Activated T-helper 1 cell treated with anti-CD3 and anti-CD28 coated beads, Interleukin-12 subunit alpha, Interleukin-12 subunit beta, Interleukin-2, Interleukin-4 antibody, amounts not matched to agents 30 ng/mL and 10 ng/mL and 1 ng/mL, durations not matched to agents 14 hours and 24 hours and 36 hours (primary cell): ENCODE results near the gene INIP. TPM values are rescaled to one million over a fixed set of nuclear protein-coding genes. Genes with fewer than 3 reads are reported as not detected.

Source experiments
- DNase-seq: peaks from one replicate; pipeline ENCODE4 v3.0.0; 2021; ENCODE audit warnings: low spot score
- H3K27ac Mint-ChIP-seq: one replicate; pipeline ENCODE4 v1.8.0; 2021; ENCODE audit warnings: mild to moderate bottlenecking, mixed read lengths
- H3K27me3 Mint-ChIP-seq: one replicate; pipeline ENCODE4 v1.8.0; 2022; ENCODE audit warnings: mild to moderate bottlenecking, moderate library complexity, mixed read lengths; ENCODE audit not compliant: insufficient read depth
- H3K36me3 Mint-ChIP-seq: one replicate; pipeline ENCODE4 v1.8.0; 2021; ENCODE audit warnings: low read depth, mixed read lengths
- H3K4me1 Mint-ChIP-seq: one replicate; pipeline ENCODE4 v1.8.0; 2021; ENCODE audit warnings: low read depth, mixed read lengths
- H3K4me3 Mint-ChIP-seq: one replicate; pipeline ENCODE4 v1.8.0; 2021; ENCODE audit warnings: mild to moderate bottlenecking, moderate library complexity, mixed read lengths
- H3K9me3 Mint-ChIP-seq: one replicate; pipeline ENCODE4 v1.8.0; 2021; ENCODE audit warnings: mixed read lengths
- intact Hi-C: fragments of 100-400 bp; cut with micrococcal nuclease; formaldehyde crosslinking; loops from one replicate; pipeline ENCODE4 v1.15.1; 2024
- total RNA-seq: library from RNA; stranded (reverse); gene quantifications from 2 replicates; pipeline ENCODE4 v1.2.3, GENCODE V29; 2022

INIP gene
- total RNA-seq, 1 donor from 2014 or later = 38.3 TPM

GRCh38 chr9:112753725-112754124, 35.8 kb upstream of the INIP start:
- no peak for DNase-seq
- Mint-ChIP-seq H3K9me3 (no peaks in the 10 kb centered on the region), H3K36me3 (peaks cover 13% of the 10 kb centered on the region), H3K4me1 (peaks cover 78% of the 10 kb centered on the region), H3K27ac (peak overlapping the region; percentile 8), H3K27me3 (peaks cover 5% of the 10 kb centered on the region), H3K4me3 (peak overlapping the region; percentile 20)
- intact Hi-C loops = loop anchor here (1.0 to 5.0 kb wide), 7 partner anchors 18 to 857 kb away; partner anchors contain the start of genes INIP and UGCG

- H3K4me3 Mint-ChIP-seq = peak overlapping the region; percentile 24
- H3K27me3 Mint-ChIP-seq = peaks cover 5% of the 10 kb centered on the region
- peaks cover 11% of the 10 kb centered on the region for H3K36me3 Mint-ChIP-seq
- no peak for DNase-seq
- H3K4me1 Mint-ChIP-seq = peaks cover 81% of the 10 kb centered on the region
- no peaks in the 10 kb centered on the region for H3K9me3 Mint-ChIP-seq
- intact Hi-C loops = loop anchor here (5.0 kb wide), 3 partner anchors 40 to 835 kb away; no protein-coding TSS in a partner anchor
- no peak overlapping the region for H3K27ac Mint-ChIP-seq
These were observed 34.6 kb upstream of the INIP start for GRCh38 chr9:112752334-112753125.

- intact Hi-C loops = loop anchor here (1.0 to 5.0 kb wide), 6 partner anchors 41 to 834 kb away; partner anchors contain the start of gene KIAA1958
- peak overlapping the region; percentile 53 for H3K27ac Mint-ChIP-seq
These were observed 33.3 kb upstream of the INIP start for GRCh38 chr9:112751056-112751795.

GRCh38 chr9:112750764-112751055, 32.8 kb upstream of the INIP start:
- intact Hi-C loops = loop anchor here (1.0 to 5.0 kb wide), 9 partner anchors 32 to 833 kb away; partner anchors contain the start of genes INIP and KIAA1958
- peaks cover 11% of the 10 kb centered on the region for H3K36me3 Mint-ChIP-seq
- H3K27ac Mint-ChIP-seq = no peak overlapping the region
- H3K9me3 Mint-ChIP-seq = no peaks in the 10 kb centered on the region
- no peak for DNase-seq
- no peak overlapping the region for H3K4me3 Mint-ChIP-seq
- H3K27me3 Mint-ChIP-seq = peaks cover 5% of the 10 kb centered on the region
- H3K4me1 Mint-ChIP-seq = peaks cover 72% of the 10 kb centered on the region

More at GRCh38 chr9:112751056-112751795, 33.3 kb upstream of the INIP start:
- Mint-ChIP-seq H3K36me3 (peaks cover 11% of the 10 kb centered on the region), H3K9me3 (no peaks in the 10 kb centered on the region), H3K4me1 (peaks cover 77% of the 10 kb centered on the region), H3K4me3 (peak overlapping the region; percentile 82), H3K27me3 (peaks cover 5% of the 10 kb centered on the region)
- peak; percentile 19 for DNase-seq

GRCh38 chr9:112750016-112750763, 32.3 kb upstream of the INIP start, which contains the start of gene SNX30:
SNX30 (plus strand) TSS chr9:112750760; CDS start chr9:112751002, 242 bp downstream.
- Mint-ChIP-seq H3K27ac (peak within 1 kb of the TSS; percentile 88), H3K4me1 (peaks cover 66% of the 10 kb centered on the region), H3K4me3 (peak within 1 kb of the TSS; percentile 86), H3K9me3 (no peaks in the 10 kb centered on the region), H3K27me3 (peaks cover 5% of the 10 kb centered on the region), H3K36me3 (peaks cover 10% of the 10 kb centered on the region)
- intact Hi-C loops = loop anchor here (1.0 to 5.0 kb wide), 8 partner anchors 32 to 833 kb away; partner anchors contain the start of genes INIP and KIAA1958
- peak; percentile 78 for DNase-seq

- no peak overlapping the region for H3K4me3 Mint-ChIP-seq
- peaks cover 43% of the 10 kb centered on the region for H3K4me1 Mint-ChIP-seq
- H3K9me3 Mint-ChIP-seq = no peaks in the 10 kb centered on the region
- DNase-seq = no peak
- intact Hi-C loops = no loop called here
- H3K36me3 Mint-ChIP-seq = peaks cover 6% of the 10 kb centered on the region
- peaks cover 1% of the 10 kb centered on the region for H3K27me3 Mint-ChIP-seq
- no peak overlapping the region for H3K27ac Mint-ChIP-seq
These were observed 29.2 kb upstream of the INIP start for GRCh38 chr9:112747094-112747493.

GRCh38 chr9:112744177-112744576, 26.3 kb upstream of the INIP start:
- intact Hi-C loops = no loop called here
- H3K9me3 Mint-ChIP-seq = no peaks in the 10 kb centered on the region
- peaks cover 33% of the 10 kb centered on the region for H3K4me1 Mint-ChIP-seq
- no peaks in the 10 kb centered on the region for H3K36me3 Mint-ChIP-seq
- no peaks in the 10 kb centered on the region for H3K27me3 Mint-ChIP-seq
- no peak overlapping the region for H3K27ac Mint-ChIP-seq
- H3K4me3 Mint-ChIP-seq = no peak overlapping the region
- DNase-seq = no peak

- no peak overlapping the region for H3K4me3 Mint-ChIP-seq
- H3K9me3 Mint-ChIP-seq = no peaks in the 10 kb centered on the region
- DNase-seq = no peak
- no peaks in the 10 kb centered on the region for H3K27me3 Mint-ChIP-seq
- peaks cover 26% of the 10 kb centered on the region for H3K4me1 Mint-ChIP-seq
- intact Hi-C loops = no loop called here
- no peaks in the 10 kb centered on the region for H3K36me3 Mint-ChIP-seq
- H3K27ac Mint-ChIP-seq = no peak overlapping the region
These were observed 25.4 kb upstream of the INIP start for GRCh38 chr9:112743216-112743836.

- intact Hi-C loops = no loop called here
- no peak for DNase-seq
- Mint-ChIP-seq H3K27ac (no peak overlapping the region), H3K27me3 (peaks cover 4% of the 10 kb centered on the region), H3K36me3 (no peaks in the 10 kb centered on the region), H3K4me1 (peaks cover 8% of the 10 kb centered on the region), H3K9me3 (no peaks in the 10 kb centered on the region), H3K4me3 (no peak overlapping the region)
These were observed 17.0 kb upstream of the INIP start for GRCh38 chr9:112734892-112735291.

- Mint-ChIP-seq H3K36me3 (no peaks in the 10 kb centered on the region), H3K27me3 (peaks cover 2% of the 10 kb centered on the region), H3K4me1 (peaks cover 5% of the 10 kb centered on the region), H3K27ac (no peak overlapping the region), H3K9me3 (no peaks in the 10 kb centered on the region), H3K4me3 (no peak overlapping the region)
- DNase-seq = no peak
- intact Hi-C loops = no loop called here
These were observed 14.1 kb upstream of the INIP start for GRCh38 chr9:112731971-112732370.

- DNase-seq = no peak
- intact Hi-C loops = no loop called here
These were observed 10.5 kb upstream of the INIP start for GRCh38 chr9:112728401-112728800.

GRCh38 chr9:112726428-112726827, 8.5 kb upstream of the INIP start:
- H3K36me3 Mint-ChIP-seq = no peaks in the 10 kb centered on the region
- H3K9me3 Mint-ChIP-seq = no peaks in the 10 kb centered on the region
- no peak for DNase-seq
- no peak overlapping the region for H3K4me3 Mint-ChIP-seq
- H3K4me1 Mint-ChIP-seq = no peaks in the 10 kb centered on the region
- no peaks in the 10 kb centered on the region for H3K27me3 Mint-ChIP-seq
- no peak overlapping the region for H3K27ac Mint-ChIP-seq
- intact Hi-C loops = no loop called here

More at GRCh38 chr9:112728401-112728800, 10.5 kb upstream of the INIP start:
- Mint-ChIP-seq H3K27me3 (peaks cover 2% of the 10 kb centered on the region), H3K27ac (no peak overlapping the region), H3K4me1 (no peaks in the 10 kb centered on the region), H3K4me3 (no peak overlapping the region), H3K36me3 (no peaks in the 10 kb centered on the region), H3K9me3 (no peaks in the 10 kb centered on the region)
